ENCODE data around the gene SLAMF1.
"Not testable (repeated sequence)": the region's sequence is repeated elsewhere in the genome, so short reads cannot be mapped to it uniquely, and the experiment has no call there.

Gene SLAMF1

GRCh38 chr1:160605792-160606479, 40.9 kb downstream of the SLAMF1 start:
- DNase-seq (ENCODE audit: low spot score): no peak

GRCh38 chr1:160605205-160605604, 41.6 kb downstream of the SLAMF1 start:
- DNase-seq (ENCODE audit: low spot score): no peak

- no peak for DNase-seq (ENCODE audit: low spot score)
Observed at GRCh38 chr1:160597705-160598104, 49.1 kb downstream of the SLAMF1 start.

- no peak for DNase-seq (ENCODE audit: low spot score)
Observed at GRCh38 chr1:160597051-160597450, 49.8 kb downstream of the SLAMF1 start.

GRCh38 chr1:160590488-160590887, 56.4 kb downstream of the SLAMF1 start:
- DNase-seq (ENCODE audit: low spot score): no peak

- no peak for DNase-seq (ENCODE audit: low spot score)
Observed at GRCh38 chr1:160588468-160588867, 58.4 kb downstream of the SLAMF1 start.

GRCh38 chr1:160584784-160585183, 62.1 kb downstream of the SLAMF1 start:
- no peak for DNase-seq (ENCODE audit: low spot score)

DNA sequence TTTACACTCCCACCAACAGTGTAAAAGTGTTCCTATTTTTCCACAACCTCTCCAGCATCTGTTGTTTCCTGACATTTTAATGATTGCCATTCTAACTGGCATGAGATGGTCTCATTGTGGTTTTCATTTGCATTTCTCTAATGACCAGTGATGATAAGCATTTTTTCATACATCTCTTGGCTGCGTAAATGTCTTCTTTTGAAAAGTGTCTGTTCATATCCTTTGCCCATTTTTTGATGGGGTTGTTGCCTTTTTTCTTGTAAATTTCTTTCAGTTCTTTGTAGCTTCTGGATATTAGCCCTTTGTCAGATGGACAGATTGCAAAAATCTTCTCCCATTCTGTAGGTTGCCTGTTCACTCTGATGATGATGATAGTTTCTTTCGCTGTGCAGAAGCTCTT, 63.9 kb downstream of the SLAMF1 start:
- DNase-seq (ENCODE audit: low spot score): not testable (repeated sequence)

GRCh38 chr1:160581961-160582360, 64.9 kb downstream of the SLAMF1 start:
- DNase-seq (ENCODE audit: low spot score): peak; percentile 6

- DNase-seq (ENCODE audit: low spot score): no peak
Observed at GRCh38 chr1:160580221-160580812, 66.5 kb downstream of the SLAMF1 start.

- no peak for DNase-seq (ENCODE audit: low spot score)
Observed at GRCh38 chr1:160579216-160579701, 67.6 kb downstream of the SLAMF1 start, which contains the start of gene CD84. Gene CD84, minus strand, starts transcription at chr1:160579496. Its CDS starts 59 bp downstream, at chr1:160579437.

GRCh38 chr1:160578525-160579191, 68.2 kb downstream of the SLAMF1 start:
- no peak for DNase-seq (ENCODE audit: low spot score)

DNA sequence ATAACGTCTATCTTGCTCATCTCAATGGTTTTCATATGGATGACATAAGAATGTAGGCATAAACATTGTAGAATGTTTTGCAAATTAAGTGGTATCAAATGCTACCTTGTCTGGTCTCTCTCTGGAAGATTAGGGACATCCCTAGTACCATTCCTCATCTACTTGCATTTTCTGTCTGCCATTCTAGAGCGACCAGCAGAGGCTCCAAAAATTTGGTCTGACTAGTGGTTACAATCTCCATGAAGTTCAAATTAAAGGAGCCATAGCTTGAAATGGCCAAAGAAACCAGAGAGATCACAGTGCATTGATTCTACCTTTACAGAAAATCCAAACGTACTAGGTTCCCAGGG, 68.7 kb downstream of the SLAMF1 start:
- no peak for DNase-seq (ENCODE audit: low spot score)

GRCh38 chr1:160577671-160578070, 69.2 kb downstream of the SLAMF1 start:
- no peak for DNase-seq (ENCODE audit: low spot score)

GRCh38 chr1:160576884-160577283, 70.0 kb downstream of the SLAMF1 start:
- DNase-seq (ENCODE audit: low spot score): no peak

- DNase-seq (ENCODE audit: low spot score): no peak
Observed at GRCh38 chr1:160576390-160576789, 70.5 kb downstream of the SLAMF1 start.

- DNase-seq (ENCODE audit: low spot score): no peak
Observed at GRCh38 chr1:160575112-160575664, 71.7 kb downstream of the SLAMF1 start.

GRCh38 chr1:160570840-160571239, 76.0 kb downstream of the SLAMF1 start:
- DNase-seq (ENCODE audit: low spot score): no peak

DNA sequence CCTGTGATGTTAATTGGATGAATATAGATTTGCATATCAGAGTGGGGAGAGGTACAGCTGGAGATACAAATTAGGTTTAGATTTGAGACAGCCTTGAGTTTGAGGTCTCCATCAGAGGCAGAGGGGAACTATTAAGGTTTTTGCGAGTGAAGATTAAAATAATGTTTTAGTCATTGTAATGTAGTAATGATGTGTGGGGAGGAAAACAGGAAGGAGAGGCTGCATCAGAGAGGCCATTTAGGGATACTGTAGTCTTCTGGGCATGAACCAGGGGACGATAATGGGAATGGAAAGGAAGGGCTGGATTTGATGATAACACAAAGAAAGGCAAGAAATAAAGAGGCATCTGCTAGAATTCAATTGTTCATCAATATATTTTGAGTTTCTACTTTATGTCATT, 77.0 kb downstream of the SLAMF1 start:
- DNase-seq (ENCODE audit: low spot score): no peak

- DNase-seq (ENCODE audit: low spot score): no peak
Observed at GRCh38 chr1:160567858-160568682, 78.8 kb downstream of the SLAMF1 start.

DNA sequence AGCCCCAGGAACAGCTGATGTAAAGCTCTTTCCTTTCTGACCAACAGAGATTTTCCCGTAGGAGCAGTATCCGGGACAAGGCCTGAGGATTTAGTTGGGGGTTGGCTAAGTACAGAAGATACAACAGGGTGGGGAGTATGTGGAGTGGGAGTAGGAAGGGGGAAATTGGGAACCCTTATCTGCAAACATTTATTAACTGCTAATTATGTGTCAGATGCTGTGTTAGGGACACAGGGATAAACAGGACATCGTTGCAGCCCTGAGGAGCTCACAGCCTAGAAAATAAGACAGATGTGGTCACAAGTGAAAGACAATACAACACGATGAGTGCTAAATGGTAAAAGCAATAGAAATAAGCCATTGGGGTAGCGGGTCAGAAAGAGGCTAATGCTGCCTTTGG, 79.5 kb downstream of the SLAMF1 start:
- no peak for DNase-seq (ENCODE audit: low spot score)

- no peak for DNase-seq (ENCODE audit: low spot score)
Observed at GRCh38 chr1:160565564-160565963, 81.3 kb downstream of the SLAMF1 start.
